Central memory CD8-positive, alpha-beta T cell (primary cell): ENCODE measurements around the gene CYP46A1.

Source experiments
- ATAC-seq: fragments of 150-1000 bp; cut with Tn5 transposase; replicated peaks from 2 replicates; pipeline ENCODE4 v1.10.0; 2022; ENCODE audit warnings: mild to moderate bottlenecking, moderate FRiP score, moderate number of reproducible peaks; ENCODE audit not compliant: poor library complexity, severe bottlenecking; ENCODE audit errors: extremely low read depth
- DNase-seq, 2 donors: peaks; one replicate each; pipeline ENCODE4 v3.0.0; 2021; ENCODE audit warnings: low spot score in 2 of 2
- H3K27ac Mint-ChIP-seq: one replicate; pipeline ENCODE4 v1.8.0; 2022; ENCODE audit warnings: low read depth, mild to moderate bottlenecking, moderate library complexity, mixed read lengths
- H3K27me3 Mint-ChIP-seq: one replicate; pipeline ENCODE4 v1.8.0; 2022; ENCODE audit warnings: mixed read lengths
- H3K36me3 Mint-ChIP-seq: one replicate; pipeline ENCODE4 v1.8.0; 2022; ENCODE audit warnings: mild to moderate bottlenecking, moderate library complexity, mixed read lengths; ENCODE audit not compliant: insufficient read depth
- H3K4me1 Mint-ChIP-seq: one replicate; pipeline ENCODE4 v1.8.0; 2022; ENCODE audit warnings: mixed read lengths
- H3K4me3 Mint-ChIP-seq: one replicate; pipeline ENCODE4 v1.8.0; 2022; ENCODE audit warnings: mild to moderate bottlenecking, moderate library complexity, mixed read lengths
- H3K9me3 Mint-ChIP-seq: one replicate; pipeline ENCODE4 v1.8.0; 2022; ENCODE audit warnings: mixed read lengths

Gene CYP46A1

DNA sequence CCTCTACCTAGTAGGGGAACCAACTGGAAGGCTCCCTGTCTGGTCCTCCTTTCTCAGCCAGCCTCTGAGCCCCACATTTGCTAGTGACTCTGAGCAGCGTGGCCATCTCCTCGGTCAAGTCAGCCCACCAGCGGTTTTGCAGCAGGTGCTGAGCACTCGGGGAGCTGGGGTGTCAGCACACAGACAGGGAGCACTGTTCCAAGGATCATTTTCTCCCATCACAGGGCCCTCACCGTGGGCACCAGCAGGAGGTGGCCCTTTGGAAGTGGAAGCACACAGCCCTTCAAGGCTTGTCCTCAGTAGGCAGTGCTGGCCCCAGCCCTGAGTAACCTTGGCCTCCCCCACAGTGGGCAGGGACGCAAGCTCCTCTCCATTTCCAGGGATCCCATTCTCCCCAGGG is 85.0 kb downstream of the CYP46A1 start:
- Mint-ChIP-seq H3K4me3 (no peak overlapping the region), H3K27ac (no peak overlapping the region), H3K9me3 (no peaks in the 10 kb centered on the region), H3K36me3 (no peaks in the 10 kb centered on the region), H3K4me1 (no peaks in the 10 kb centered on the region), H3K27me3 (peaks cover 63% of the 10 kb centered on the region)
- no peak for DNase-seq
- no peak for ATAC-seq

DNA sequence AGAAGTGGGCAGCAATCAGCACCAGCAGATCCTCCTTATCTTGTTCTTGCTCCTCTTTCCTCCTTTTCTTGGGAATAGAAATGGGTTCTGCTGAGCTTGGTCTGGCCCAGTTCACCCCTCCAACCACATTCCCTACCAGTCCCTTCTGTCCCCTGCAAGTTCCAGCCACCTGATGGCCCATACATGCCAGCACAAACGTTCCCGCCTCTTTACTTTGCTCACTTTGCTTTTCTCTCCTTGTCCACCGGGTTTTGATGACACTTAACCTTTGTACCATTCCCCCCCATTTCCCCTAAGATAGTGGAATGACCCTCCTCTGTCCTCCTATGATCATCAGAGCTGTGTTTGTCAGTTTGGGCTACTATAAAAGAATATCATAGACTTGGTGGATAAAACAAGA is 85.7 kb downstream of the CYP46A1 start:
- no peak overlapping the region for H3K27ac Mint-ChIP-seq
- H3K36me3 Mint-ChIP-seq = no peaks in the 10 kb centered on the region
- H3K27me3 Mint-ChIP-seq = peaks cover 65% of the 10 kb centered on the region
- no peak for DNase-seq
- no peaks in the 10 kb centered on the region for H3K9me3 Mint-ChIP-seq
- H3K4me3 Mint-ChIP-seq = no peak overlapping the region
- ATAC-seq = no peak
- no peaks in the 10 kb centered on the region for H3K4me1 Mint-ChIP-seq

GRCh38 chr14:99772371-99773283 is 88.5 kb downstream of the CYP46A1 start:
- peaks cover 83% of the 10 kb centered on the region for H3K27me3 Mint-ChIP-seq
- H3K36me3 Mint-ChIP-seq = peaks cover 2% of the 10 kb centered on the region
- no peak overlapping the region for H3K4me3 Mint-ChIP-seq
- no peaks in the 10 kb centered on the region for H3K4me1 Mint-ChIP-seq
- no peak for DNase-seq
- no peaks in the 10 kb centered on the region for H3K9me3 Mint-ChIP-seq
- no peak for ATAC-seq
- H3K27ac Mint-ChIP-seq = no peak overlapping the region

- peaks cover 2% of the 10 kb centered on the region for H3K36me3 Mint-ChIP-seq
- no peaks in the 10 kb centered on the region for H3K4me1 Mint-ChIP-seq
- H3K4me3 Mint-ChIP-seq = no peak overlapping the region
- H3K9me3 Mint-ChIP-seq = no peaks in the 10 kb centered on the region
- H3K27ac Mint-ChIP-seq = no peak overlapping the region
- DNase-seq (no peak), ATAC-seq (no peak)
- peaks cover 86% of the 10 kb centered on the region for H3K27me3 Mint-ChIP-seq
Measured at GRCh38 chr14:99773521-99774497, 89.7 kb downstream of the CYP46A1 start.

- Mint-ChIP-seq H3K27ac (no peak overlapping the region), H3K4me3 (no peak overlapping the region), H3K4me1 (no peaks in the 10 kb centered on the region), H3K27me3 (peaks cover 90% of the 10 kb centered on the region), H3K36me3 (peaks cover 2% of the 10 kb centered on the region), H3K9me3 (no peaks in the 10 kb centered on the region)
- DNase-seq (no peak), ATAC-seq (no peak)
Measured at GRCh38 chr14:99774556-99775307, 90.6 kb downstream of the CYP46A1 start.

- DNase-seq = no peak
- H3K4me3 Mint-ChIP-seq = no peak overlapping the region
- no peak overlapping the region for H3K27ac Mint-ChIP-seq
- H3K27me3 Mint-ChIP-seq = peaks cover 90% of the 10 kb centered on the region
- H3K36me3 Mint-ChIP-seq = peaks cover 2% of the 10 kb centered on the region
- no peaks in the 10 kb centered on the region for H3K9me3 Mint-ChIP-seq
- no peaks in the 10 kb centered on the region for H3K4me1 Mint-ChIP-seq
- no peak for ATAC-seq
Measured at GRCh38 chr14:99775351-99775750, 91.3 kb downstream of the CYP46A1 start.
